ENCODE measurements around the gene CX3CL1. TPM values are rescaled to one million over a fixed set of nuclear protein-coding genes. Genes with fewer than 3 reads are reported as not detected.
A peak's percentile ranks its signal among the peaks of the same experiment; 100 is the strongest.

CX3CL1 gene
- total RNA-seq, 4 donors from 2014 or later: 5.8 to 31.9 (median 18.3) TPM

DNA sequence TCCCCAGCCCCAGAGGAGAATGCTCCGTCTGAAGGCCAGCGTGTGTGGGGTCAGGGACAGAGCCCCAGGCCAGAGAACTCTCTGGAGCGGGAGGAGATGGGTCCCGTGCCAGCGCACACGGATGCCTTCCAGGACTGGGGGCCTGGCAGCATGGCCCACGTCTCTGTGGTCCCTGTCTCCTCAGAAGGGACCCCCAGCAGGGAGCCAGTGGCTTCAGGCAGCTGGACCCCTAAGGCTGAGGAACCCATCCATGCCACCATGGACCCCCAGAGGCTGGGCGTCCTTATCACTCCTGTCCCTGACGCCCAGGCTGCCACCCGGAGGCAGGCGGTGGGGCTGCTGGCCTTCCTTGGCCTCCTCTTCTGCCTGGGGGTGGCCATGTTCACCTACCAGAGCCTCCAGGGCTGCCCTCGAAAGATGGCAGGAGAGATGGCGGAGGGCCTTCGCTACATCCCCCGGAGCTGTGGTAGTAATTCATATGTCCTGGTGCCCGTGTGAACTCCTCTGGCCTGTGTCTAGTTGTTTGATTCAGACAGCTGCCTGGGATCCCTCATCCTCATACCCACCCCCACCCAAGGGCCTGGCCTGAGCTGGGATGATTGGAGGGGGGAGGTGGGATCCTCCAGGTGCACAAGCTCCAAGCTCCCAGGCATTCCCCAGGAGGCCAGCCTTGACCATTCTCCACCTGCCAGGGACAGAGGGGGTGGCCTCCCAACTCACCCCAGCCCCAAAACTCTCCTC is 10.4 kb downstream of the CX3CL1 start:
- WGBS, 2 donors: 92% methylated on average over 7 to 9 of the region's 16 CpGs
- TF ChIP-seq, protein P1, sequence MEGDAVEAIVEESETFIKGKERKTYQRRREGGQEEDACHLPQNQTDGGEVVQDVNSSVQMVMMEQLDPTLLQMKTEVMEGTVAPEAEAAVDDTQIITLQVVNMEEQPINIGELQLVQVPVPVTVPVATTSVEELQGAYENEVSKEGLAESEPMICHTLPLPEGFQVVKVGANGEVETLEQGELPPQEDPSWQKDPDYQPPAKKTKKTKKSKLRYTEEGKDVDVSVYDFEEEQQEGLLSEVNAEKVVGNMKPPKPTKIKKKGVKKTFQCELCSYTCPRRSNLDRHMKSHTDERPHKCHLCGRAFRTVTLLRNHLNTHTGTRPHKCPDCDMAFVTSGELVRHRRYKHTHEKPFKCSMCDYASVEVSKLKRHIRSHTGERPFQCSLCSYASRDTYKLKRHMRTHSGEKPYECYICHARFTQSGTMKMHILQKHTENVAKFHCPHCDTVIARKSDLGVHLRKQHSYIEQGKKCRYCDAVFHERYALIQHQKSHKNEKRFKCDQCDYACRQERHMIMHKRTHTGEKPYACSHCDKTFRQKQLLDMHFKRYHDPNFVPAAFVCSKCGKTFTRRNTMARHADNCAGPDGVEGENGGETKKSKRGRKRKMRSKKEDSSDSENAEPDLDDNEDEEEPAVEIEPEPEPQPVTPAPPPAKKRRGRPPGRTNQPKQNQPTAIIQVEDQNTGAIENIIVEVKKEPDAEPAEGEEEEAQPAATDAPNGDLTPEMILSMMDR (IDR thresholded peaks at IDR 0.05): no peak
- TF ChIP-seq POLR2A (IDR thresholded peaks at IDR 0.05): no peak
- intact Hi-C loops (cut with DNase I; ENCODE audit: low total_unique reads): no loop called here
- peak in 1 of 2 donors; percentile 82 for DNase-seq (ENCODE audit: low spot score in 2 of 2)
- no peak overlapping the region for H3K4me3 ChIP-seq (ENCODE audit: low read depth, poor library complexity, severe bottlenecking)

DNA sequence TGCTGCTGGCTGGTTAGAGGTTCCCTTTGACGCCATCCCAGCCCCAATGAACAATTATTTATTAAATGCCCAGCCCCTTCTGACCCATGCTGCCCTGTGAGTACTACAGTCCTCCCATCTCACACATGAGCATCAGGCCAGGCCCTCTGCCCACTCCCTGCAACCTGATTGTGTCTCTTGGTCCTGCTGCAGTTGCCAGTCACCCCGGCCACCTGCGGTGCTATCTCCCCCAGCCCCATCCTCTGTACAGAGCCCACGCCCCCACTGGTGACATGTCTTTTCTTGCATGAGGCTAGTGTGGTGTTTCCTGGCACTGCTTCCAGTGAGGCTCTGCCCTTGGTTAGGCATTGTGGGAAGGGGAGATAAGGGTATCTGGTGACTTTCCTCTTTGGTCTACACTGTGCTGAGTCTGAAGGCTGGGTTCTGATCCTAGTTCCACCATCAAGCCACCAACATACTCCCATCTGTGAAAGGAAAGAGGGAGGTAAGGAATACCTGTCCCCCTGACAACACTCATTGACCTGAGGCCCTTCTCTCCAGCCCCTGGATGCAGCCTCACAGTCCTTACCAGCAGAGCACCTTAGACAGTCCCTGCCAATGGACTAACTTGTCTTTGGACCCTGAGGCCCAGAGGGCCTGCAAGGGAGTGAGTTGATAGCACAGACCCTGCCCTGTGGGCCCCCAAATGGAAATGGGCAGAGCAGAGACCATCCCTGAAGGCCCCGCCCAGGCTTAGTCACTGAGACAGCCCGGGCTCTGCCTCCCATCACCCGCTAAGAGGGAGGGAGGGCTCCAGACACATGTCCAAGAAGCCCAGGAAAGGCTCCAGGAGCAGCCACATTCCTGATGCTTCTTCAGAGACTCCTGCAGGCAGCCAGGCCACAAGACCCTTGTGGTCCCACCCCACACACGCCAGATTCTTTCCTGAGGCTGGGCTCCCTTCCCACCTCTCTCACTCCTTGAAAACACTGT is 11.3 kb downstream of the CX3CL1 start:
- 62 to 63% methylated on average over 8 of the region's 8 CpGs for WGBS, 2 donors
- TF ChIP-seq POLR2A (IDR thresholded peaks at IDR 0.05): no peak
- TF ChIP-seq, protein P1 (IDR thresholded peaks at IDR 0.05): no peak
- H3K4me3 ChIP-seq (ENCODE audit: low read depth, poor library complexity, severe bottlenecking): no peak overlapping the region
- intact Hi-C loops (cut with DNase I; ENCODE audit: low total_unique reads): no loop called here
- peak in 1 of 2 donors; percentile 82 for DNase-seq (ENCODE audit: low spot score in 2 of 2)

DNA sequence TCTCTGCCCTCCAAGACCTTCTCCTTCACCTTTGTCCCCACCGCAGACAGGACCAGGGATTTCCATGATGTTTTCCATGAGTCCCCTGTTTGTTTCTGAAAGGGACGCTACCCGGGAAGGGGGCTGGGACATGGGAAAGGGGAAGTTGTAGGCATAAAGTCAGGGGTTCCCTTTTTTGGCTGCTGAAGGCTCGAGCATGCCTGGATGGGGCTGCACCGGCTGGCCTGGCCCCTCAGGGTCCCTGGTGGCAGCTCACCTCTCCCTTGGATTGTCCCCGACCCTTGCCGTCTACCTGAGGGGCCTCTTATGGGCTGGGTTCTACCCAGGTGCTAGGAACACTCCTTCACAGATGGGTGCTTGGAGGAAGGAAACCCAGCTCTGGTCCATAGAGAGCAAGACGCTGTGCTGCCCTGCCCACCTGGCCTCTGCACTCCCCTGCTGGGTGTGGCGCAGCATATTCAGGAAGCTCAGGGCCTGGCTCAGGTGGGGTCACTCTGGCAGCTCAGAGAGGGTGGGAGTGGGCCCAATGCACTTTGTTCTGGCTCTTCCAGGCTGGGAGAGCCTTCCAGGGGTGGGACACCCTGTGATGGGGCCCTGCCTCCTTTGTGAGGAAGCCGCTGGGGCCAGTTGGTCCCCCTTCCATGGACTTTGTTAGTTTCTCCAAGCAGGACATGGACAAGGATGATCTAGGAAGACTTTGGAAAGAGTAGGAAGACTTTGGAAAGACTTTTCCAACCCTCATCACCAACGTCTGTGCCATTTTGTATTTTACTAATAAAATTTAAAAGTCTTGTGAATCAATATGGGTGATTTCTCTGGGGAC is 12.2 kb downstream of the CX3CL1 start:
- no peak for DNase-seq (ENCODE audit: low spot score in 2 of 2)
- no peak overlapping the region for H3K4me3 ChIP-seq (ENCODE audit: low read depth, poor library complexity, severe bottlenecking)
- WGBS, 2 donors: 46 to 52% methylated on average over 9 to 11 of the region's 11 CpGs
- intact Hi-C loops (cut with DNase I; ENCODE audit: low total_unique reads): no loop called here
- TF ChIP-seq, protein P1 (IDR thresholded peaks at IDR 0.05): no peak
- no peak for TF ChIP-seq POLR2A (IDR thresholded peaks at IDR 0.05)

DNA sequence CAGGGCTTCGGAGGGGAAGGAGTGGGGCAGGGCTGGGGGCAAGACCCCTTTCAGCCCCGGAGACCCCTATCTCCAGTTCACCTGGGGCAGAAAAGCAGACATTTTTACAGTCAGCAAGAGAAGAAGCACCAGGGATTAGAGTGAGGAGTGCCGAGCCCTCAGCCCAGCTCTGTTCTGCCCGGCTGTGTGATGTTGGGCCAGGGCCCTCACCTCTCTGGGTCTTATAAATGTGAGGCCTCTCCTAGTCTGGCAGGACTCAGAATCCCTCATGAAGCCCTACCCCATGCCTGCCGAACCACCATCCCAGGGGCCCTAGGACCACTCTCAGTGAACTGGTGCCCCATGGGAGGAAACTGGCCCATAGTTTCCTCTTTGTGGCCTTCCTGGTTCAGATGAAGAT is 12.8 kb downstream of the CX3CL1 start:
- WGBS, 2 donors: 75 to 89% methylated on average over 4 to 5 of the region's 5 CpGs
- intact Hi-C loops (cut with DNase I; ENCODE audit: low total_unique reads): no loop called here
- no peak for DNase-seq (ENCODE audit: low spot score in 2 of 2)
- no peak for TF ChIP-seq POLR2A (IDR thresholded peaks at IDR 0.05)
- no peak overlapping the region for H3K4me3 ChIP-seq (ENCODE audit: low read depth, poor library complexity, severe bottlenecking)

DNA sequence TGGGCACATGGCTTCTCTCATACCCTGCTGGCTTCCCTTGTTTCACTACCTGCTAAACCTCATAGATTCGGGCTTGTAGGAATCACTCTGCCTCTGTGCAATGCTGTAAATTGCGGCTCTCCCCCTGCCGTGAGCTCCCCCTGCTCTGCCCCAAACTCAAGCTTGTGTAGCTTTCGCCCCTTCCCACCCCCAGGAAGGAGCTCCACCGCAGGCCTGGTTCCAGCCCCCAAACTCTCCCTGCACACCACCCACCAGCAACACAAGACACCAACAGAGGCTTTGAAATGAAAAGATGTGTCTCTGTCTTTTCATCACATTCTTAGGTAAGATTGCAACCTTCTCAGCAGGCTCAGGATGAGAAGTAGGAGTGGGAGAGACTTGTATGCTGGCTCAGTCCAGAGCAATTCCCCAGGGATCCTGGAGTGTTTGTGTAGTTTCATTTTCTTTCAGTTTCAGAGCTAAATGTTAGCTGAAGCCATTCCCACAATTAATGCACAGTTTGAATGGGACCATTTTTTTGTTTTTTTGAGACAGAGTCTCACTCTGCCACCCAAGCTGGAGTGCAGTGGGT is 14.2 kb downstream of the CX3CL1 start:
- no peak for DNase-seq (ENCODE audit: low spot score in 2 of 2)
- TF ChIP-seq, protein P1 (IDR thresholded peaks at IDR 0.05): no peak
- no peak for TF ChIP-seq POLR2A (IDR thresholded peaks at IDR 0.05)
- H3K4me3 ChIP-seq (ENCODE audit: low read depth, poor library complexity, severe bottlenecking): no peak overlapping the region
- intact Hi-C loops (cut with DNase I; ENCODE audit: low total_unique reads): no loop called here
- 79 to 94% methylated on average over 5 of the region's 5 CpGs for WGBS, 2 donors

Data from lower leg skin (tissue), 4 donors.